AG10803 (cell line): ENCODE results near the gene APBB2.
A peak's percentile ranks its signal among the peaks of the same experiment; 100 is the strongest.

Source experiments
- DNase-seq: peaks from one replicate; pipeline ENCODE4 v3.0.0; 2010; ENCODE audit warnings: low read depth
- H3K4me3 ChIP-seq: 2 replicates; pipeline ENCODE4 v1.5.1; 2011; ENCODE audit warnings: mild to moderate bottlenecking, low read length, control low read depth
- TF ChIP-seq, protein P1 (sequence below): conservative IDR thresholded peaks from 2 replicates; pipeline ENCODE4 v1.5.1; 2011; ENCODE audit warnings: mild to moderate bottlenecking, low read length, control low read depth, inconsistent platforms

Gene APBB2

GRCh38 chr4:41121906-41122305 is 92.4 kb downstream of the APBB2 start:
- no peak overlapping the region for H3K4me3 ChIP-seq
- TF ChIP-seq, protein P1, sequence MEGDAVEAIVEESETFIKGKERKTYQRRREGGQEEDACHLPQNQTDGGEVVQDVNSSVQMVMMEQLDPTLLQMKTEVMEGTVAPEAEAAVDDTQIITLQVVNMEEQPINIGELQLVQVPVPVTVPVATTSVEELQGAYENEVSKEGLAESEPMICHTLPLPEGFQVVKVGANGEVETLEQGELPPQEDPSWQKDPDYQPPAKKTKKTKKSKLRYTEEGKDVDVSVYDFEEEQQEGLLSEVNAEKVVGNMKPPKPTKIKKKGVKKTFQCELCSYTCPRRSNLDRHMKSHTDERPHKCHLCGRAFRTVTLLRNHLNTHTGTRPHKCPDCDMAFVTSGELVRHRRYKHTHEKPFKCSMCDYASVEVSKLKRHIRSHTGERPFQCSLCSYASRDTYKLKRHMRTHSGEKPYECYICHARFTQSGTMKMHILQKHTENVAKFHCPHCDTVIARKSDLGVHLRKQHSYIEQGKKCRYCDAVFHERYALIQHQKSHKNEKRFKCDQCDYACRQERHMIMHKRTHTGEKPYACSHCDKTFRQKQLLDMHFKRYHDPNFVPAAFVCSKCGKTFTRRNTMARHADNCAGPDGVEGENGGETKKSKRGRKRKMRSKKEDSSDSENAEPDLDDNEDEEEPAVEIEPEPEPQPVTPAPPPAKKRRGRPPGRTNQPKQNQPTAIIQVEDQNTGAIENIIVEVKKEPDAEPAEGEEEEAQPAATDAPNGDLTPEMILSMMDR = no peak
- no peak for DNase-seq

GRCh38 chr4:41120297-41121217 is 93.8 kb downstream of the APBB2 start:
- peak; percentile 74 for DNase-seq
- H3K4me3 ChIP-seq = no peak overlapping the region
- TF ChIP-seq, protein P1 = no peak

DNA sequence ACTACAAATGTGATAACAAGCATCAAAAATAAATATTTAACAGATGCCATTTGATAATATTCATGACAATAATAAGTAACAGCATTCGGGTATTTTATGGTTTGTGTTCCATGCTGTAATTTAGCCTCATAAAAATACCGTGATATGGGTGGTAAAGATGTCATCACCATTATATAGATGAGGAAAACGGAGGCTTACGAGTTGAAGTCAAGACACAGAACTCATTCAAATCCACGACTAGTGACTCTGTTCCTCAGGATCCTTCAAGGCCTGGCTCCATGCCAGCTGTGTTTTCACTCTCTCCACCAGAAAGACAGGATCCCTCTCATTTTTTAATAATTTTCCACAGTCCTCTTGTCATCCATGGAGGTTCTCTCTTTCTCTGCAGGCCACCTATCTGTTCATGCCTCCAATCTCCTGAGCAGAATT is 94.5 kb downstream of the APBB2 start:
- no peak overlapping the region for H3K4me3 ChIP-seq
- no peak for DNase-seq

DNA sequence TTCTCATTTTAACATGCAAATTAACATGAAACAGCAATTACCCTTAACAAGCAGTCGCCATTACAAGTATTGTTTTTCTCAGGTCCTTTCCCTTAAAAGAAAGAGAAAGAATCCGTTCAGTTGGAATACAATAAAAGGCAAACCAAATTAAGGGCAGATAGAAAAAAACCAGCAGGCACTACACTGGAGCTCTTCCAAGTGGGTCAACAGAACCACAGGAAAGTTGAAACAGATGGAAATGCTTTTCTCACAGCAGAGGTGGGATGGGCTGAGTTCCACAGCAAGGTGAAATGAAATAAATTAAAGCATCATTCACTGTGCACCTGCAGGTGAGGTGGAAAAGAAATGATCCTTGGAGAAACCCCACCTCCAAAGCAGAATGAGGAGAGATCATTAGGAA is 102.6 kb downstream of the APBB2 start:
- DNase-seq = no peak
- H3K4me3 ChIP-seq = no peak overlapping the region
- TF ChIP-seq, protein P1 = no peak

More for the DNA sequence above, 94.5 kb downstream of the APBB2 start:
- TF ChIP-seq, protein P1 = no peak

- H3K4me3 ChIP-seq = no peak overlapping the region
- peak; percentile 23 for DNase-seq
- TF ChIP-seq, protein P1 = no peak
These were observed 104.3 kb downstream of the APBB2 start for GRCh38 chr4:41110050-41110449.

DNA sequence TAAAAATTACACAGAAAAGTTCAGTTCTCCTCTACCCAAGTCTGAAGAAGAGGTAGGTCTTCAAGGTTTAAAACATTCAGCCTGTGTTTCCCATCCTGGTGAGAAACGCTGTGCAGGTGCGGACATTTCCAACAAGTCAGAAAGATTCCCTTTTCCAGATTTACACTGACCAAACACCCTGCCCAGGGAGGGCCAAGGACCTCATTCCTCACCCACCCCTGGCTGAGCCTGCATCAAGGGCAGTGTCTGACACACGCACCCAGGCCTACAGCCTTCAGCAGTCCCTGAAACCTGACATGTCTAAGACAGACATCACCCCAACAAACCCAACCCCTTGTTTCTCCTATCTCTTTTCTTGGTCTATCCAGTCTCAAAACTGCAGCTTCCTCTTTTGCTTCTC is 105.9 kb downstream of the APBB2 start:
- no peak for DNase-seq
- no peak overlapping the region for H3K4me3 ChIP-seq
- TF ChIP-seq, protein P1 = no peak
